Activated CD4-positive, alpha-beta T cell treated with anti-CD3 and anti-CD28 coated beads, Interleukin-2, amount 50 U/mL, for 4 hours (primary cell): ENCODE data around the gene GGT5.

Source experiments
- DNase-seq, 2 experiments: peaks; one replicate each; pipeline ENCODE4 v3.0.0-alpha.2; 2020

Gene GGT5

GRCh38 chr22:24181088-24181995 is 63.5 kb downstream of the GGT5 start, which contains the start of gene SUSD2:
SUSD2 (plus strand) TSS chr22:24181487; CDS start chr22:24181520, 33 bp downstream.
- DNase-seq = no peak

GRCh38 chr22:24180316-24181087 is 64.4 kb downstream of the GGT5 start:
- DNase-seq = no peak

- DNase-seq = no peak
These were observed 65.2 kb downstream of the GGT5 start for GRCh38 chr22:24179478-24180210.

- no peak for DNase-seq
These were observed 66.1 kb downstream of the GGT5 start for GRCh38 chr22:24178502-24179440.

GRCh38 chr22:24178021-24178431 is 66.9 kb downstream of the GGT5 start:
- no peak for DNase-seq

- DNase-seq = no peak
These were observed 67.4 kb downstream of the GGT5 start for GRCh38 chr22:24177456-24177855.

GRCh38 chr22:24177045-24177444 is 67.8 kb downstream of the GGT5 start:
- no peak for DNase-seq

- no peak for DNase-seq
These were observed 68.3 kb downstream of the GGT5 start for GRCh38 chr22:24176630-24177029.

- no peak for DNase-seq
These were observed 68.8 kb downstream of the GGT5 start for GRCh38 chr22:24176040-24176439.

GRCh38 chr22:24175160-24175808 is 69.6 kb downstream of the GGT5 start:
- DNase-seq = peak; percentile 57 to 62

- DNase-seq = no peak
These were observed 73.1 kb downstream of the GGT5 start for GRCh38 chr22:24171822-24172221.

GRCh38 chr22:24170632-24171031 is 74.2 kb downstream of the GGT5 start:
- DNase-seq = no peak

GRCh38 chr22:24170188-24170587 is 74.7 kb downstream of the GGT5 start:
- DNase-seq = no peak
